GM18508 (cell line): Measurements from ENCODE around the gene PAM16.

ENCODE experiments used
- ATAC-seq: cut with Tn5 transposase; IDR thresholded peaks from one replicate; pipeline ENCODE4 v1.9.1; 2021; ENCODE audit warnings: moderate number of reproducible peaks; ENCODE audit not compliant: insufficient read depth, unreplicated experiment

Gene PAM16

DNA sequence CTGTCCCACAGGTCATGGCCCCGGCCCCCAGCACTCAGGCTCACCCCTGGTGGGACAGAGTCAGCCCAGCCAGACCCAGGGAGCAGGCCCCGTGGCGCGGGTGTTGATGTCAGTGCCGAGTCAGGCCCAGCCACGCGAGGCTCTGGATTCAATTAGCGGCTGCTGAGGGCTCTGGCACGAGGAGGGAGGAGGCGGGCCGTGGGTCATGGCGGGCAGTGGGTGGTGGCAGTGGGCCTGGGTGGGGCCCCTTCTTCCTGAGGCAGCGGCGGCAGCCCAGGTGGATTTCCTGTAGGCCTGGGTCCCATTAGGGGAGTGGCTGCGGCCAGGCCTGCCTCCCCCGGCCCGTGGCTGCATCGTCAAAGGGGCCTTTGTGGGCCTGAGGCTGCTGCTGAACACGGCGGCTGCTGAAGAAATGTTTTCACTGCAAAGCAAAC, 33.4 kb upstream of the PAM16 start:
- no peak for ATAC-seq

DNA sequence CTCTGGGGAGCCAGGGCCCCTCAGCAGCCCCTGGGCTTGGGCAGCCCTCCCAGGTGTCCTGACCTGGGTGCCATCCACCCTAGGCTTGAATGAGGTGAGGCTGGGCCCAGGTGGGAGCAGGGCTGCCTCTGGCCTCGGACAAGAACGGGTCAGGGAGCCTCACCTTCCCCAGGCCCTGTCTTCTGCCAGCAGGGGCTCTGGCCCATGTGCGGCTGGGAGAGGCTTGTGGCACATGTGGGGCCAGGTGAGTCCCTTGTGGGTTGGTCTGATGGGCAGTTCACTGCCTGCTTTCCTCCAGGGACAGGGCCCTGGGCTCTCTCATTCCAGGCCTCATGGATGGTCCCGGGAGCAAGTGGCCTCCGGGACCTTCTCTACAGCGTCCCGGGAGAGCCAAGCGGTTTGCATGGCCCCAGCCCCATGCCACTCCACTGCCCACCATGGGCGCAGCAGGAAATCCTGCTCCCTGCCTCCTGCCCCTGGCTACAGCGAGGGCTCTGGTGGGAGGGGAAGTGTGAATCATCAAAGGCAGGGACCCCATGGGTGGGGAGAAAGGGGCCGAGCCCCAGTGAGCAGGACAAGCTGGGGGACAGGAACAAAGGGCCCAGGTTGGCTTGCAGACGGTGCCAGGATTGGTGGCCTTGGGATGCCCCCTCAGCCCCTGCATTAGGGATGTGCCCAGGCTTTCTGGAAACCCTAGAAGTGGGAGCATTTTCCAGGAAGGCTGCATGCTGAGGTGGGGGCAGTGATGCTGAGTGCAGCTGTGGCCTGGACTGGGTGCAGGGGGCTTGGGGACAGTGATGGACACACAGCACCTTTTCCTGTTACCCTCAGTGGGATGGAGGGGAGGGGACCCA, 32.7 kb upstream of the PAM16 start:
- no peak for ATAC-seq

DNA sequence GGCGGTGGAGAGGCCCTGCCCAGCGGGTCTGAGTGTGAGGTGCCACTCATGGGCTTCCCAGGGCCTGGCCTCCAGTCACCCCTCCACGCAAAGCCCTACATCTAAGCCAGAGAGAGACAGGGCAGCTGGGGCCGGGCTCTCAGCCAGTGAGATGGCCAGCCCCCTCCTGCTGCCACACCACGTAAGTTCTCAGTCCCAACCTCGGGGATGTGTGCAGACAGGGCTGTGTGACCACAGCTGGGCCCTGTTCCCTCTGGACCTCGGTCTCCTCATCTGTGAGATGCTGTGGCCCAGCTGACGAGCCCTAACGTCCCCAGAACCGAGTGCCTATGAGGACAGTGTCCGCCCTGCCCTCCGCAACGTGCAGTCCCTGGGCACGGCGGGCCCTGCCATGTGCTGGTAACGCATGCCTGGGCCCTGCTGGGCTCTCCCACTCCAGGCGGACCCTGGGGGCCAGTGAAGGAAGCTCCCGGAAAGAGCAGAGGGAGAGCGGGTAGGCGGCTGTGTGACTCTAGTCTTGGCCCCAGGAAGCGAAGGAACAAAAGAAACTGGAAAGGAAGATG, 31.8 kb upstream of the PAM16 start:
- ATAC-seq, result no peak

DNA sequence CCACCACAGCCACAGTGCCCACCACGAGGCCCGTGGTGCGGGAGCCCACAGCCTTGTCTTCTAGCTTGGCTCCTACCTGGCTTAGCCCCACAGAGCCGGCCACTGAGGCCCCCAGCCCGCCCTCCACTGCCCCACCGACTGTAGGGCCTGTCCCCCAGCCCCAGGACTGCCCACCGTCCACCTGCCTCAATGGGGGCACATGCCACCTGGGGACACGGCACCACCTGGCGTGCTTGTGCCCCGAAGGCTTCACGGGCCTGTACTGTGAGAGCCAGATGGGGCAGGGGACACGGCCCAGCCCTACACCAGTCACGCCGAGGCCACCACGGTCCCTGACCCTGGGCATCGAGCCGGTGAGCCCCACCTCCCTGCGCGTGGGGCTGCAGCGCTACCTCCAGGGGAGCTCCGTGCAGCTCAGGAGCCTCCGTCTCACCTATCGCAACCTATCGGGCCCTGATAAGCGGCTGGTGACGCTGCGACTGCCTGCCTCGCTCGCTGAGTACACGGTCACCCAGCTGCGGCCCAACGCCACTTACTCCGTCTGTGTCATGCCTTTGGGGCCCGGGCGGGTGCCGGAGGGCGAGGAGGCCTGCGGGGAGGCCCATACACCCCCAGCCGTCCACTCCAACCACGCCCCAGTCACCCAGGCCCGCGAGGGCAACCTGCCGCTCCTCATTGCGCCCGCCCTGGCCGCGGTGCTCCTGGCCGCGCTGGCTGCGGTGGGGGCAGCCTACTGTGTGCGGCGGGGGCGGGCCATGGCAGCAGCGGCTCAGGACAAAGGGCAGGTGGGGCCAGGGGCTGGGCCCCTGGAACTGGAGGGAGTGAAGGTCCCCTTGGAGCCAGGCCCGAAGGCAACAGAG, 31.0 kb upstream of the PAM16 start:
- ATAC-seq, result no peak

DNA sequence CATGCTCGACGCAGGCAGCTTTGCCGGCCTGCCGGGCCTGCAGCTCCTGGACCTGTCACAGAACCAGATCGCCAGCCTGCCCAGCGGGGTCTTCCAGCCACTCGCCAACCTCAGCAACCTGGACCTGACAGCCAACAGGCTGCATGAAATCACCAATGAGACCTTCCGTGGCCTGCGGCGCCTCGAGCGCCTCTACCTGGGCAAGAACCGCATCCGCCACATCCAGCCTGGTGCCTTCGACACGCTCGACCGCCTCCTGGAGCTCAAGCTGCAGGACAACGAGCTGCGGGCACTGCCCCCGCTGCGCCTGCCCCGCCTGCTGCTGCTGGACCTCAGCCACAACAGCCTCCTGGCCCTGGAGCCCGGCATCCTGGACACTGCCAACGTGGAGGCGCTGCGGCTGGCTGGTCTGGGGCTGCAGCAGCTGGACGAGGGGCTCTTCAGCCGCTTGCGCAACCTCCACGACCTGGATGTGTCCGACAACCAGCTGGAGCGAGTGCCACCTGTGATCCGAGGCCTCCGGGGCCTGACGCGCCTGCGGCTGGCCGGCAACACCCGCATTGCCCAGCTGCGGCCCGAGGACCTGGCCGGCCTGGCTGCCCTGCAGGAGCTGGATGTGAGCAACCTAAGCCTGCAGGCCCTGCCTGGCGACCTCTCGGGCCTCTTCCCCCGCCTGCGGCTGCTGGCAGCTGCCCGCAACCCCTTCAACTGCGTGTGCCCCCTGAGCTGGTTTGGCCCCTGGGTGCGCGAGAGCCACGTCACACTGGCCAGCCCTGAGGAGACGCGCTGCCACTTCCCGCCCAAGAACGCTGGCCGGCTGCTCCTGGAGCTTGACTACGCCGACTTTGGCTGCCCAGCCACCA, 30.2 kb upstream of the PAM16 start:
- ATAC-seq, result no peak

DNA sequence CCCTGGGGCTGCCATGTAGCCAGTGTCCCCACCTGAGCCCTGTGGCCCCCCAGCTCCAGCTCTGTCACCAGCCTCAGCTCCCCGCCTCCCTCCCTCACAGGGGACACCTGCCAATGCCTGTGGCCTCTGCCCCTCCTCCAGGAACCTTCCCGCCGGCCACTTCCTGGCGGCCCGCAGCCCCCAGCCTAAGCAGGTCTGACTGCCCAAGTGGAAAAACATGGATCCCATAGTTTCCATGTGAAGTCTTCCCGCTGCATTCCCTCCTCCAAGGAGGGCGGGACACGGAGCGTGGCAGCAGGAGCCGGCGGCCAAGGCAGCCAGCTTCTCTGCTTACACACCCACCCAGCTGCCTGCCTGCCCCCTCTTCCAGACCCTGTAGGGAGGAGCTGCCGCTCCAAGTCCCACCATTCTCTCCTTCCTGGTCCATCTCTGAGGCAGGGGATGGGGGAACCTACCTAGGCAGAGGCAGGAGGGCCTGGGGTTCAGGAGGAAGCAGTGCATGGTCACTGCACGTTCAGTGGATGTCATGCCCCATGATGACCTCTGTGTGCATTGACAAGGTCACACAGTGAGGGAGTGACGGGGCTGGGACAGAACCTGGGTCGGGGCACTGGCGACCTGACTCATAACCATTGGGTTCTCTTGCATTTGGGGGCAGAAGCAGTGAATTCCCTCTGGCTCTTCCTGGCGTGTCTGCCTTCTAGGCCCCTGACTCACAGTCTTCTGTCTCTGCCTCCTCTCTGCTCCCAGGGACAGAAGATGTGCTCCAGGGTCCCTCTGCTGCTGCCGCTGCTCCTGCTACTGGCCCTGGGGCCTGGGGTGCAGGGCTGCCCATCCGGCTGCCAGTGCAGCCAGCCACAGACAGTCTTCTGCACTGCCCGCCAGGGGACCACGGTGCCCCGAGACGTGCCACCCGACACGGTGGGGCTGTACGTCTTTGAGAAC, 29.3 kb upstream of the PAM16 start:
- ATAC-seq, result no peak

DNA sequence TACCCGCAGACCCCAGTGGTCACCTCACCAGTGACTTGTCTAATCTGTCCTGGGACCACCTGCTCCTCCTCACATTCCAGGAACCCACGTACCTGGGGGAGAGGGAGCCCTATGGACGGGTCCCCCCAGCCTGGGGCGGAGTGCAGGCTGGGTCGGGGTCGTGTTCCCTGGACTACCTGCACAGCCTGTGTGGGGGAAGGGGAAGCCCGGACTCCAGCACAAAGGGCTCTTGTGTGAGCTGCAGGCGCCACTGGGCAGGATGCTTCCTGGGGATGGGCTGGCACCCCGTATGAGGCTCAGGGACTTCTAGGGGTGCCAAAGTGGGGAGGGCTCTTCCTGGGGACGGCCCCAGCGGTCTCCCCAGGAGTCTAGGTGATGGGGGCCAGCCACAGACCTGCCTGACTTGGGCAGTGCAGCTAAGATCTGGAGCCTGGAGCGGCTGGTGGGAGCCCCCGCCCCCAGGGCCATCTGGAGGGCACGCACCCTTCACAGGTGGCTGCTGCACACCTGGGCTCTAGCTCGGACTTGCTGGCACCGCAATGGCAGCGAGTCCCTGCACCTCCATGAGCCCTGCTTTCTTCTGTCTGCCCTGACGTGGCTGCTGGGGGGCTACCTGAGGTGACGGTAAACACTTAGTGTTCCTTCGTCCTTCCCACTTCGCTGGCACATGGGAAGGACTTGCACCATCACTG, 28.0 kb upstream of the PAM16 start:
- ATAC-seq, result no peak

DNA sequence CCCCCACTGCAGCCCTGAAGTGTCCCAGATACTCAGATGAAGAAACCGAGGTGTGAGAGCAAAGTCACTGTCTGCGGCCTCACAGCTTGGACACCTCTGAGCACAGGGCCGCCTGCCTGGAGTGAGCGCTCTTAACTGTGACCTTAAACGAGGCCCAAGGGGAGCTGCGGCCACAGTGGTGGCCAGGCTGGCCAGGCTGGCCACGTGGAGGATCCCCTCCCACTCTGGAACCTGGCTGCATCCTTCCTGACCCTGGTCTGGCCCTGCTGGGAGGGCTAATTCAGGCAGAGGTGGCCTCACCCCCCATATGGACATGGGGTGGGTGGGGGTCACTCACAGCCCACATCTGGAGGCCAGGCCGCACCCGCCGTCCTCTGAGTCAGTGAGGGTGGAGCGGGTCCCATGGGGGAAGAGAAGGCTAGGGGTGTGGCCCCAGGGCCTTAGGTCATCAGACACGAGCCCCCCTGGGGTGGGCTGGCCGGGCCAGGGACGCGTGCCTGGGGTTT, 27.1 kb upstream of the PAM16 start:
- no peak for ATAC-seq

DNA sequence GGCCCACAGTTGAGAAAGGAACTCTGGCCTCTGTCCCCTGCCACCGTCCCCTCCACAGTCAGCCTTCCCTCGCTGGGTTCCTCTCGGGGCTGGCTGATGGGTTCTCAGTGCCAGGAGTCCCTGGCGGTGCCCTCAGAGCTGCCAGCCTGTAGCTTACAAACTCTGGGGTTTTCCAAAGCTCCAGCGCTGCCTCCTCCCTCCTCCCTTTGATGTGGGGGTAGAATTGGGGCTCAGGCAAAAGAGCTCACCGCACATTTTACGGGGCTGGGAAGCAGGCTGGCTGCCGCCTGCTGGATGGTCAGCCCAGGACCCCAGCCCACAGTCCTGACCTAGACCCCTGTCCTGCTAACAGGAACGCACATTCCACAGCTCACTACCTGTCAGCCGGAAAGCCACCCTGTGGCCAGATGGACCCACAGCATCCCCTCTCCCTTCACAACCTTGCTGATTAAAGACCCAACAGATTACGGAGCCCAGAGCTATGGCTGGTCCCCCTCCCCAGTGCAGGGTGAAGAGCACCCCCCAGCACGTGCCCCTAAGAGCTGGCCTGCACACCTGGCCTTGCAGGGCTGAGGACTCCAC, 26.5 kb upstream of the PAM16 start:
- no peak for ATAC-seq

DNA sequence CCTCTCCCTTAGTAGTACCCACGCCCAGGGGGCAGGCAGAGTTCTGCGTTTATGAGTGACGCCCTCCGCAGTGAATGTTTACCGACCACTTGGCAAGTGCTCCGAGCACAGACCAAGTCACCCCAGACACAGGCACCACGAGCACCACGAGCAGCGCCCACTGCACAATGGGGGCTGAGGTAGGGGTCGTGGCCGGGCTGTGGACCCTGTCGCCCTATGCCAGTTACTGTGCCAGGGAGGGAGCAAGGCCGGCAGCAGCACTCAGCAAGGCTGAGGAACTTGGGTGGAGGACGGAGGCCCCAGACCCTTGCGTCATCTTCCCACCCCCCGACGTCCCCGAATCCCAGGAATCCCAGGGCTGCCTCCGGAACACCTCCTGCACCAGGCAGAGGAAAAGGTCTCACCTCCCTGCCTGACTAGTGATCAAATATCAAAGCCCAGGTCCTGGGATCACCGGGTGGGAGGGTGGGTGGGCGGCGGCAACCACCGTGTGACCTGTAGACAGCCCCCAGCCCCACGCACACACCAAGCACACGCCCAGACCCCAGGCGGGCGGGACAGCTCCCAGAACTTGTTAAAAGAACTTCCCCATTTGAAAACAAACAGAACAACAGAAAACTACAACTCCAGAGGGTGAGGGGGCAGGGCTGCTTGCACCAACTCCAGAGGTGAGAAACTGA, 25.9 kb upstream of the PAM16 start:
- no peak for ATAC-seq

DNA sequence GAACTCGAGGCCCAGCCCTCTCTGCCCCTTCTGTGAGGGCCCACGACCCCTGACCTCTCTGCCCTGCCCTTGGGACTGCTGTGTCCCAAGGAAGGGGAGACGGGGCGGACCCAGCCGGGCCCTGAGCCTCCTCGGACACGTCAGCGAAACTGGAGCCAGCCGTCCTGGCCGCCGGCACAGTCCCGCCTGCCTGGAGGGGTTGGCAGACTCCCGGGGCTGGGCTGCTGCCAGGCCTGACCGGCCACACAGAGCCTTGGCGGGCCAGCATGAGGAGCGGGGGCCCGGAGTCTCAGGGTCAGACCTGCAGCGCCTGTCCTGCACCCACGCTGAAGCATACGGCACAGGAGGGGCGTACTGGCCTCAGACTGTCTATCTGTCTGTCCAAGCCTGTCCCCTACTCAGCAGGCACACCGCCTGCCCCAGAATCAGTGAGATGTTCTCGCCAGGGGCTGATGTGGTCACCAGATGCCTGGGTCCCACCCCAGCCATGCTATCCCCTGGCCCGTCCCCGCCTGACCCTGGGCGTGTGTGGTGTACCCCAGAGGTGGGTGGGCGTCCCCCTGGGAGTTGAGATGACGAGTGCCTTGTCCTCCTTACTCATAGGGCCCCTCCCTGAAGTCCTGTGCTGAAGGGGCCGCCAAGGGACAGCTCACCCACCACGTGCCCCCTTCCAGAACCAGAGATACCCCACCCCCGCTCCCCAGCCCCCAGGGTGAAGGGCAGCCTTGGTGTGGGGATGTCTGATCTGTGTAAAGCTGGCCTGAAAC, 25.2 kb upstream of the PAM16 start:
- ATAC-seq, result no peak

DNA sequence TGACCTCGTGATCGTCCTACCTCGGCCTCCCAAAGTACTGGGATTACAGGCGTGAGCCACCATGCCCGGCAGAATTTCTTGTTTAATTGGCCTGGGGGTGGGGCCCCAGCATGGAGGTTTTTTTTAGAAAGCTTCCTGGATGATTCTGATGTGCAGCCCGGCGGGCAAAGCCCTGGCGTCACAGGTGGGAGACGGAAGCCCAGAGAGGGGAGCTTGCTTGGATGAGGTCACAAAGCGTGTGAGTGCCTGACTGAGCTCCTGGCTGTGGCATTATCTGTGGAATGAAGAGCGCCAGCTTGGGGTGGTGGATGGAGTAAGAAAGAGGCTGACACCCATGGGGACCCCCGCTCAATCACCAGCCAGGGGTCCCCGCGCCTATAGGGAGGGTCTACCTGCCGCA, 24.6 kb upstream of the PAM16 start:
- no peak for ATAC-seq

DNA sequence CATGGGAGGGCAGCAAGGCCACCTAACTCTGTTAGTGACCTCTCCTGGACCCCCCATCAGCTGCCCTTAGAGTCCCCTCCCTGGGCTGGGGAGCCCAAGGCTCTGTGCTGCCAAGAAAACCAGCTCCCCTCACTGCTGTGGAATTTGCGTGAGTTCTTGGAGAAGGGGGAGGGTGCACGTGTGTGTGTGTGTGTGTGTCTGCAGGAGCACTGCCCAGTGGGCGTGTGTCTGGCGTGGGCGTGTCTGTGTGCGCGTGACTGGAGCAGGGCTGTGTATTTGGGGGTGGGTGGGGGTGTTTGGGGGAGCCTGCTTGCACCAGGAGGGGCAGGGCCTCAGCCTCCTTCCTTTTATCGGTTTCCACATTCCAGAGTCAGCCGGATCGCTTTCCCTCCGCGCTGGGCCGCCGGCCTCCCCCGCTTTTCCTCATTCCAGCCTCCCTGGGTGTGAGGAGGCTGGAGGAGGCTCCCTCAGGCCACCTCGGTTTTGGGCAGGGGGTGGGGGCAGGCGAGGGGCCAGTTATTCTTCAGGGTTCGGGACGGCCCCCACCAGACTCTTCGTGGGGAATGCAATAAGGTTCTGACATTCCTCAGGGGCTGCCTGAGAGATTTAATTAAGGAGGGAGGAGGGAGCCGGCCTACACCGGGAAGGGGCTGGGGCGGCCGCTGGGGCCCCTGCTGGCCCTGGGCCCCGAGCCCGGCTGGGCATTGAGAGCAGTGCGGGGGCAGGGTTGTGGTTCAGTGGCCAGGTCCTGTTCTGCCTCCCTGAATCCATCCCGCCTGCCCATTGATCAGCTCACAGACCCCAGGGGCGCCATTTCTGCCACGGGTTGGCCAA, 23.0 kb upstream of the PAM16 start:
- ATAC-seq, result no peak

DNA sequence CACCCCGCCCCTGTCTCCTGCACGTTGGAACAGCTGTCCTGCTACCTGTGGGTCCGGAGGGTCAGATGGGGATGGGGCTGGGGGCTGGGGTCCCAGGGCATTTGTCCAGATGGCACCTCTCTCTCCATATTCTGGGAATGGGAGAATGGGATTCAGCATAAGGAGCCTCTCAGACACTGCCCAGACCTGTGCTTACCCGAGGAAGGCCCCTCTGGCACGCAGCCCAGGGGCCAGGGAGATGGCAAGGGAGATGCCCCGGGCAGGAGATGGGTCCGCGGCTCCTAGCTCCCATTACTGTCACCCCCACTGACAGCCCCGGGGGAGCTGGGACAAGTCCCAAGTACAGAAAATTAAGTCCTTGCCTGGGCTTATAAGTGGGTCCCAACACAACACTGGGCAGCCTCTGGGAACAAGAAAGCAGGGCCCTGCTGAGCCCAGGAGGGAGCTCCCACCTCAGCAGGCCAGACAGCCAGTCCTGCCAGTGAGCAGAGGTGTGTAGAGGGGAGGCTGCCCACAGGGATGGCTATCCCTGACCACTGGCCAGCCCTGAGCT, 22.3 kb upstream of the PAM16 start:
- no peak for ATAC-seq

DNA sequence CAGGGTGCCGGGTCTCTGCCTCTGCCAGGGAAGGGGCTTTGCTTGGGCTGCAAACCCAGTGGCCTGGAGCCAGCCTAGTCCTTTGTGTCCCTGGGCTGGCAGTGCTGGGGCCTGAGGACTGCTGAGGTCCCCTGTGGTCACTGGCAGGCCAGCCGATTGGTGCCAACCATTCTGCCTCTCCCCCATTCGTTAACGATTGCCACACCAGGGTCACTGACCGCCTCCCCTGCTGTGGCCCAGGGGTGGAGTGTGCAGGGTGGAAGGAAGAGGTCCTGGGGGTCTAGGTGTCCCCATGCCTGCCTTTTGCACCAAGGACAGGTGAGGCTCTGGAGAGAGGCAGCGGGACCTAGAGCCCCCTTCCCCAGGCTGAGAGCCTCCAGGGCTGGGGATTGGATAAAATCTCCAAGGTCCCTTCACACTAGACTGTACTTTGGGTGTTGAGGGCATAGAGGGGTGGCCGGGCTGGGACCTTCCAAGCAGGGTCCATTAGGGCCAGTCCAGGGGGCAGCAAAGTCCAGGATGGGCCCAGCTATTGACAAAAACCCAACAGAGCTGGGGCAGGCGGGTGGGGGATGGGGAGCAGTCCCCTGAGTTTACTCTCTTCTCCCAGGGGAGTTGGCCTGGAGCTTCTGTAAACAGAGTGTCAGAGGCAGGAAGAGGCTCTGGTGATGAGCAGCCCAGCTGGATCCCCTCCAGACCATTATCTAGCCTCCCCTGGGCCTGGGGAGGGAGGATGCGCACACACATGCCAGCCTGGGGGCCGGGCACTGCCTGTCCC, 21.6 kb upstream of the PAM16 start:
- ATAC-seq, result no peak
